GM08714 (cell line): ENCODE data around the gene PCCB.
"Not testable (repeated sequence)": the region's sequence is repeated elsewhere in the genome, so short reads cannot be mapped to it uniquely, and the experiment has no call there.

ENCODE experiments used
- H3K4me3 ChIP-seq: fragments of 200-500 bp; sonication (Bioruptor generic); 2 replicates; pipeline ENCODE4 v1.5.1; 2014; ENCODE audit warnings: mild to moderate bottlenecking, low read length, inconsistent platforms
- ZNF274 ChIP-seq: IDR thresholded peaks from 2 replicates; pipeline ENCODE4 v1.6.1; 2012; ENCODE audit warnings: mild to moderate bottlenecking, low read depth, low read length

The PCCB gene

DNA sequence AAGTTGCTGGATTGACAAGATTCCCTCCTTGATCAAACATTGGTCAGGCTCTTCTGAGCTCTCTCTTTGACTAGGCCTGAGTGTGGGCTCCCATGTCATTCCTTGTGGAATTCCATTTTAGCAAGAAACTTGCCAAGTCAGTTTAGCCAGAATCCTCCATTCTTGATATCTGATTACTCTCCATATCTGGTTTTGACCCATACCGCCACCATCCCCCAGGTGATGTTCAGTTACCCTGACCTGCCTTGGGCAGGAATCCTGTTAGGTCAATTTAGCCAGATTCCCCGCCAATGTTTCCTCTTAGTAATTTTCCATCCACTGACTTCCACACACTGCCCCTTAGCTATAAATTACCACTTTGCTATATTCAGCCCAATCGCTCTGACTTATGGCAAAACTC is 1.0 kb upstream of the PCCB start:
- H3K4me3 ChIP-seq: no peak overlapping the region

DNA sequence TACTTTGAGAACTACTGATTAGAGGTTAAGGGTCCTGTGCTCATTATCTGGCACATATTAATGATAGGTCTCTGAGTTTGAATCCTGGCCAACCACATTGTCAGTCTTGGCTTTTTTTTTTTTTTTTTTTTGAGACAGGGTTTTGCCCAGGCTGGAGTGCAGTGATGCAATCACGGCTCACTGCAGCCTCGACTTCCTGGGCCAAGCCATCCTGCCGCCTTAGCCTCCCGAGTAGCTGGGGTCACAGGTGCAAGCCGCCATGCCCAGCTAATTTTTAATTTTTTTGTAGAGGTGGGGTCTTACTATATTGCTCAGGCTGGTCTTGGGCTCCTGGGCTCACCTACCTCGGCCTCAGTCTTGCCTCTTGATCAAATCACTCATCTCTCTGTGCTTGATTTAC is 547 bp upstream of the PCCB start:
- no peak for TF ChIP-seq ZNF274
- H3K4me3 ChIP-seq: peak overlapping the region; percentile 52; the same call in 1 of the 2 replicates

More for the DNA sequence above, 1.0 kb upstream of the PCCB start:
- no peak for TF ChIP-seq ZNF274

DNA sequence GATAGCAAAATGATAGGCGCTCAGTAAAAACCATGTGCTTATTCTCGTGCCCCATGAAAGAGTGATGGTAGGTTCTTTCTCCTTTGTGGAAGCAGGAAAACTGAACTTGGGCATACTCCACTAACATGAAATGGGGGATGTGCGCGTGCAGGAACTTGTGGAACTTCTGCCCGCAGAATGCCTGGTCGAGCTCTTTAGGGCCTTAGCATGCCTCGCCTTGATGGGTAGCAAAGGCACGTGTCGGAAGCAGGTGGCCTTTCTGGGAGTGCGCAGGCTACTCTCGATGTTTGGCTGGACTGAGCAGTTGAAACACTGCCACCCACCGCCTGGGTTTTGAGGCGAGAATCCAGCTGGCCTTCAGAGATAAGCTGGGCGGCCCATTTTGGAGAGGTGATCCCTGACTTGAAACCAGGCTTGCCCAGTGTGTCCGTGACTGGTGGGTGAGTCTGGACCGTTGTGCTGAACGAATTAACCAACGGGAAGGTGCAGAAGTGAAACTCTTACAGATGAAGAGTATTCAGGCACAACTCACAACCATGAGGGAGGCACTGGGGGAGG is 842 bp downstream of the PCCB start:
- TF ChIP-seq ZNF274: no peak
- H3K4me3 ChIP-seq: peak overlapping the region; percentile 52

DNA sequence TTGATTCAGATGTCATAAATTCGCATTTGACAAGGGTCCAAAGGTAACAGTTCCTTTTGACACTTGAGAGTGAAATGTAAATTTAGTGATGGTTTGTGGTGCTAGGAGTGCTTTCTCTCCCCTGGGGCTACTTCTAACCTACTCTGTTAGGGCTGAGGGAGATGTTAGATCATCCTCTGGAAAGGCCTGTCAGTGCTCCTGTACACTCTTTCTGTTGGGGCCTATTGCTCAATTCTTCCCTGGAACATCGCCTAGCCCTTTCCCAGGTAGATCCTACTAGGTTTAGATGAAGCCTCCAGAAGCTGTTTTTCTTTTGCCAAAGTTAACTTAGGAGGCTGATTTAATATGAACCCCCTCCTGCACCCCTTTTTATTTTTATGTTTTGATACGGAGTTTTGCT is 1.4 kb downstream of the PCCB start:
- H3K4me3 ChIP-seq: peak overlapping the region; percentile 52; the same call in 1 of the 2 replicates
- no peak for TF ChIP-seq ZNF274

DNA sequence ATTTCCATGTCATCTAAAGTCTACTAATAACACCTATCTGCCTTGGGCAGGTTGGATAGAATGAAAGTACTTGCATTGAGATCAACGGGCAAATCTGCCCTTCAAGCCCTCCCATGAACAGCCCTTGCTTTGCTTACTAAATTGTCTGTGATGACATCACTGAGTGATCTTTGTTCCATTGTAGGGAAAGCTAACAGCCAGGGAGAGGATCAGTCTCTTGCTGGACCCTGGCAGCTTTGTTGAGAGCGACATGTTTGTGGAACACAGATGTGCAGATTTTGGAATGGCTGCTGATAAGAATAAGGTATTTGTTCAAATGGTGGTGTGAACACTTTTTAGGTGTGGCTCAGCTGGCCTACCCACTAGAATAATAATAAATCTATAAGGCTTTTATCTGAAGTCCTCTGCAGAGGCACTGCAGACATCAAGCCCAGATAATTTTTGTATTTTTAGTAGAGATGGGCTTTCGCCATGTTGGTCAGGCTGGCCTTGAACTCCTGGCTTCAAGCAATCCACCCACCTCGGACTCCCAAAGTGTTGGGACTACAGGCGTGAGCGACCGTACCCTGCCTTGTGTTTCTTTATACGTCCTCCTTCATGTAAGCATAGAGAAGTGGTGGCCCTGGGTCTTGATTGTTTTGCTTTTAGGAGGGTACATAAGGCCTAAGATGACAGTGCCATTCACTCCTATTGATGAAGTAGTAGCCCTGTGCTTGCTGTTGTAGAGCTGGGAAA is 5.7 kb downstream of the PCCB start:
- no peak for TF ChIP-seq ZNF274
- H3K4me3 ChIP-seq: no peak overlapping the region

DNA sequence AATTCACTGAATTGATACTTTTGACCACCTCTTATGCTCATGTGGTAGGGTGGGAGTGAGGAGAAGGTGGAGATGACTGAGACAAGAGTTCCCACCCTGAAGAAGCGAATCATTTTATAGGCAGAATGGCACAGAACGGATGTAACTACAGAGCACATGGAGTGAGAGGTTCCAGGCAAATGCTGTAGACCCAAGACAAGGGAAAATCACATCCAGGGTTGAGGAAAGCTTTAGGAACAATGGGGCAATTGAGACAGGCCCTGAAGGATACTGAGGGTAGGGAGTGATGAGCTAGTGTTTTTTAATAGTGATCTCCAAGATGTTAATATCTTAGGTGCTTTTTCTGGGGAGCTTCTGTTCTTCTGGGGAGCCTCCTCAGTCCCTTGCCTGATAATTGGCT is 8.1 kb downstream of the PCCB start:
- no peak overlapping the region for H3K4me3 ChIP-seq
- no peak for TF ChIP-seq ZNF274

DNA sequence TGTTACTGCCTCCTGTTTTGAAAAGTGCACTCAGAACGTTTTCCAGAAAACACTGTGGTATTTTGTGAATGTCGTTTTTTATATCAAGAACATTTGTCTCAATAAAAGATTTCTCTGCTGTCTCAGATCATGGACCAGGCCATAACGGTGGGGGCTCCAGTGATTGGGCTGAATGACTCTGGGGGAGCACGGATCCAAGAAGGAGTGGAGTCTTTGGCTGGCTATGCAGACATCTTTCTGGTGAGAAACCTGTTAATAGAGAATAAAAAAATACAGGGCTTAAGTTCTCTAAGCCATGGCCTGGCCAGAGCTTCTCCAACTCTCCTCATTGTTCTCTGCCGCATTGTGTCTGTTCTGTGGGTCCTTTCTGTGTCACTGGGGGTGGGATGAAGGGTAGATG is 11.7 kb downstream of the PCCB start:
- H3K4me3 ChIP-seq: no peak overlapping the region
- no peak for TF ChIP-seq ZNF274

DNA sequence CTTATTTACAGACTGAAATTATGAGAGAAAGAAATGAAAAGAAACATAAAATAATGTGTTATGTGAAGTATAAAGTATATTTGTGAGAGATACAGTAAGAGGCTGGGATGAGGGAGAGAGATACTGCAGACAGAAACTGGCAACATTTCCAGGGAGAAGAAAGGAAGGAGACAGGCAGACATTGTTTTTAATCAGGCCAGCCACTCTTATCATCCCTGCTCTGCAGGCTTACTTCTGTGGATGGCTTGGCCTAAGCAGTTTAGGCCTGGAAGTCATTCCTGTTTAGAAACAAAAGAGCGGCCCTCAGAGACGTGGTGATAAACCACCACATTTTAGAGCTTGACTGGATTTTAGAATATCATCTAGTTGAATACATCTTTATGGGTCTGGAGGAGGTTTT is 12.4 kb downstream of the PCCB start:
- no peak overlapping the region for H3K4me3 ChIP-seq
- no peak for TF ChIP-seq ZNF274

DNA sequence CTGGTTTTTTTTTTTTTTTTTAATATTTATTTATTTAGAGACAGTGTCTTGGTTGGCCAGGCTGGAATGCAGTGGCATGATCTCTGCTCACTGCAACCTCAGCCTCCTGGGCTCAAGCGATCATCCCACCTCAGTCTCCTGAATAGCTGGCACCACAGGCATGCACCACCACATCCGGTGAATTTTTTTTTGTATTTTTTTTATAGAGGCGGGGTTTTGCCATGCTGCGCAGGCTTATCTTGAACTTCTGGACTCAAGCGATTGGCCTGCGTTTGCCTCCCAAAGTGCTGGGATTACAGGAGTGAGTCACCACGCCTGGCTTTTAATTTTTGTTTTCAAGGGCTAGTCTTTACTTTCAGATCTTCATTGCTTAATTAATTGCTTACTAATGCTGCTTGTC is 13.1 kb downstream of the PCCB start:
- no peak overlapping the region for H3K4me3 ChIP-seq
- no peak for TF ChIP-seq ZNF274

DNA sequence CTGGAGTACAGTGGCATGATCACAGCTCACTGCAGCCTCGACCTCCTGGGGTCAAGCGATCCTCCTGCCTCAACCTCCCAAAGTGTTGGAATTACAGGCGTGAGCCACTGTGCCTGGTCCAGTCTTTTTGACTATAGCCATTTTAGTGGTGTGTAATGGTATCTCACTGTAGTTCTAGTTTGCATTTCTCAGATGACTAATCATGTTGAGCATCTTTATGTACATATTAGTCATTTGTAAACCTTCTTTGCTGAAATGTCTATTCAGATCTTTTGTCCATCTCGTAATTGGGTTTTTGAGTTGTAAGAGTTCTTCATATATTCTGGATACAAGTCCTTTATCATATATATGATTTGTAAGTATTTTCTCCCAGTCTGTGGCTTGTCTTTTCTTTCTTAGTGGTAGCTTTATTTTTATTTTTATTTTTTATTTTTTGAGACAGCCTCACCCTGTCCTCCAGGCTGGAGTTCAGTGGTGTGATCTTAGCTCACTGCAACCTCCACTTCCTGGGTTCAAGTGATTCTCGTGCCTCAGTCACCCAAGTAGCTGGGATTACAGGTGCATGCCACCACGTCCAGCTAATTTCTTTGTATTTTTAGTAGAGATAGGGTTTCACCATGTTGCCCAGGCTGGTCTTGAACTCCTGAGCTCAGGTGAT is 16.5 kb downstream of the PCCB start:
- H3K4me3 ChIP-seq: not testable (repeated sequence)

DNA sequence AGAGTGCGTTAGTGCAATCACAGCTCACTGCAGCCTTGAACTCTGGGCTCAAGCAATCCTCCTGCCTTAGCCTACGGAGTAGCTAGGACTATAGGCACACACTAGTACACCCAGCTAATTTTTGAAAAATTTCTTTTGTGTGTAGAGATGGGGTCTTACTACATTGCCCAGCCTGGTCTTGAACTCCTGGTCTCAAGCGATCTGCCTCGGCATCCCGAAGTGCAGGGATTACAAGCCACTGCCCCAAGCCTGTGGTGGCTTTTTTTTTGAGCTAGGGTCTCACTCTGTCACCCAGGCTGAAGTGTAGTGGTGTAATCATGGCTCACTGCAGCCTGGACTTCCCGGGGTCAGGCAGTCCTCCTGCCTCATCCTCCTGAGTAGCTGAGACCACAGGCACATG is 17.1 kb downstream of the PCCB start:
- no peak overlapping the region for H3K4me3 ChIP-seq
- TF ChIP-seq ZNF274: no peak

DNA sequence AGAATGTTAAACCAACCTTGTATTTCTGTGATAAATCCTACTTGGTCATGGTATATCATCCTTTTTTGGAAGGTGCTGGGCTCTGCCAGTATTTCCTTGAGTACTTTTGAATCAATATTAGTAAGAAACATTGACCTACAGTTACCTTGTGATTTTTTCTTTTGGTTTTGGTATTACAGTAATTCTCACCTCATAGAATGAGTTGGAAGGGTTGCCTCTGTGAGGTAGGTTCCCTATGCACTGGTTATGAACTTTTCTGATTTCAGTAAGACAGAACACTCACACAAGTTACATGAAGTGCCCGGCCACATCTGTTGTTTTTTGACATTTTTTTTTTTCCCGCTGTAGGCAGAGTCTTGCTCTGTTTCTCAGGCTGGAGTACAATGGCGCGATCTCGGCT is 20.0 kb downstream of the PCCB start:
- H3K4me3 ChIP-seq: no peak overlapping the region
- no peak for TF ChIP-seq ZNF274

DNA sequence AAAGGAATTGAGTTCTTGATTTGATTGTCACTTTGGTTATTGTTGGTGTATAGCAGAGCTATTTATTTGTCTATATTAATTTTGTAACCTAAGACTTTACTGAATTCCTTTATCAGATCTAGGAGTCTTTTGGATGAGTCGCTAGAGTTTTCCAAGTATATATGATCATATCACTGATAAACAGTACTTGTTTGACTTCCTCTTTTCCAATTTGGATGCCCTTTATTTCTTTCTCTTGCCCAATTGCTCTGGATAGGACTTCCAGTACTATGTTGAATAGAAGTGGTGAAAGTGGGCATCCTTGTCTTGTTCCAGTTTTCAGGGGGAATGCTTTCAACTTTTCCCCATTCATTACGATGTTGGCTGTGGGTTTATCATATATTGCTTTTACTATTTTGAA is 21.5 kb downstream of the PCCB start:
- H3K4me3 ChIP-seq: not testable (repeated sequence)

DNA sequence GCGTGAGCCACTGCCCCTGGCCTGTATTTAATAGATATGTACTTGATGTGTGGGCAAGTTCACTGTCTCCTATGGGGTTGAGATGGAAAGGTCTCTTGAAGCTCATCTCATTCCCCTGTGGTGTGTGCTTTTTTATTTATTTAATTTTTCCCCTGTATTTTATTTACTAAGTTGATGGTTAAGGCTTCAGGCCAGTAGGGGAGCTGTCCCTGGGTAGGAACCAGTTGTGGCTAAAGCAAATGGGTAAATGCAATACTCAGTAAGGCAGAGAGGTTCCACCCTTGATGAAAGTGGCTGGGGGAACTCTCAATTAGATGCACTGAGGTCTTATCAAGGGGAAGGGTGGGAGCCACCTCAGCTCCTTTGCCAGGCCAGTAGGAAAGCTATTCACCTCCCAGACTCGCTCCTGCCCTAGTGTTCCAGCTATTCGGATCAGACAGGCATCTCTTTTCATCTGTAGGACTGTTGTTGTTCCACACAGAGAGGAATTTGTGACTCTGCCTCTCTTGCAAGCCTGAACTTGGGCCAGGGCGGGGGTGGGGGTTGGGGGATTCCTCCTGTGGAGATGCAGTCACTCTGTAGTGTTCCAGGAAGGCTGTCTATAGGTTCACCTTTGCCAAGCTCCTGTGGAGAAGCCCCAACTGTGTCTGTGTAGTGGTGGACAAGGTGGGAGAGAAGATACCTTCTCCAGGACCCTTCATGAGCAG is 26.1 kb downstream of the PCCB start:
- H3K4me3 ChIP-seq: no peak overlapping the region
- TF ChIP-seq ZNF274: no peak

DNA sequence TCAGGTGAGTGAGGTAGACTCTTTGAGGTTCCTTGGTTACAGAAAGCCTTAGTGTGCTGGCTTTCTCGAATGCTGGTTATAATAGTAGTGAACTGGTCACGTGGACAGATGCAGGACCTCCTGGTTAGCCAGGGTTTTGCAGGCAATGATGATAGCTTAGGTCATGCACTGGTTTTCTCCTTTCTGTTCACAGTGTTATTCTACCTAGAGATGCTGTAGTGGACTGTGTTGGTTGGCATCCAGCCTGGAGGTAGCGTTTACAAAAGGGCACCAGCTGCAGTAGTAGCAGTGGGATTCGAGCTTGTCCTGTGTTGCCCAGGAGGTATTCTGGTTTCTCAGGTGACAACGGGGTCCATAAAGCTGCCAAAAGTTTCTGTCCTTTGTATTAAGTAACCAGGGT is 27.0 kb downstream of the PCCB start:
- no peak overlapping the region for H3K4me3 ChIP-seq
- no peak for TF ChIP-seq ZNF274

DNA sequence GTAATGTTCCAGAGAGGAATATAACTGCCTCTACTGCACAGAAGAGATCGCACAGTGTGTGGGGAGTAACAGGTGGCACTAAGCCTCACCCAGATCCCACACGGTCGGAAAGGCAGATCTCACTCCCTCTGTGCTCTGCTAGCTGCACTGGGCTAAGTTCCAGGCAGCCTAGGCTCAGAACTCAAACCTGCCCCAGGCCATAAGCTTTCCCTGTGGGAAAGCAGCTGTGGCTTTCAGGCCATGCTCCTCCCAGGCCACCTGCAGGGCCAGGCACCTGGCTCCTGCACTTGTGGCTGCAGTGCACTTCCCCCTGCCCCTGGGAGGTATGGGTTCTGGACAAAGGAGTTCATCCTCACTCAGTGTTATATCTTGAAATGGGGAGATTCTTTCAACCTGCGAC is 27.5 kb downstream of the PCCB start:
- TF ChIP-seq ZNF274: no peak
- no peak overlapping the region for H3K4me3 ChIP-seq
